Common myeloid progenitor, CD34-positive (primary cell): Measurements from ENCODE around the gene PDE6H.
A peak's percentile ranks its signal among the peaks of the same experiment; 100 is the strongest.

Source experiments
- CTCF ChIA-PET: fragments of 350-600 bp; sonication (Branson Sonifier 250); formaldehyde crosslinking; loops from one replicate; lab custom pipeline; 2021; ENCODE audit warnings: antibody characterized with exemption; lab: Charles Lee
- POLR2A ChIA-PET: fragments of 350-600 bp; sonication (Branson Sonifier 250); formaldehyde crosslinking; loops from one replicate; lab custom pipeline; 2021; ENCODE audit warnings: antibody characterized with exemption; lab: Charles Lee
- DNase-seq, 3 donors: peaks; one replicate each; pipeline versions ENCODE4 v3.0.0 to v3.0.0-alpha.2; 2013
- H3K27ac ChIP-seq, 2 experiments: 1 replicate in 1 of 2; 2 replicates in 1 of 2; pipeline ENCODE4 v1.7.0; 2013; ENCODE audit warnings: inconsistent platforms in 2 of 2, low read length in 2 of 2, mild to moderate bottlenecking in 2 of 2, low read depth in 1 of 2, moderate library complexity in 1 of 2; ENCODE audit not compliant: severe bottlenecking in 2 of 2, insufficient read depth in 1 of 2, poor library complexity in 1 of 2
- H3K27me3 ChIP-seq, 5 experiments: replicated peaks in 2 of 5; 1 replicate in 3 of 5; 2 replicates in 2 of 5; pipeline versions ENCODE4 v1.6.1 to v1.7.0; 2013; ENCODE audit warnings: low read length in 4 of 5, mild to moderate bottlenecking in 2 of 5, moderate library complexity in 2 of 5, inconsistent platforms in 1 of 5; ENCODE audit not compliant: insufficient read depth in 5 of 5, control insufficient read depth in 4 of 5
- H3K36me3 ChIP-seq, 4 experiments: 1 replicate in 2 of 4; 2 replicates in 2 of 4; pipeline versions ENCODE4 v1.6.1 to v1.7.0; 2013; ENCODE audit warnings: low read length in 3 of 4, control low read depth in 1 of 4, mild to moderate bottlenecking in 1 of 4; ENCODE audit not compliant: control insufficient read depth in 4 of 4, insufficient read depth in 4 of 4
- H3K4me1 ChIP-seq, 4 experiments: 1 replicate in 3 of 4; 2 replicates in 1 of 4; pipeline versions ENCODE4 v1.6.1 to v1.7.1; 2013; ENCODE audit warnings: low read length in 3 of 4, mild to moderate bottlenecking in 3 of 4, control low read depth in 1 of 4, inconsistent platforms in 1 of 4, moderate library complexity in 1 of 4; ENCODE audit not compliant: control insufficient read depth in 4 of 4, insufficient read depth in 4 of 4; ENCODE audit errors: control extremely low read depth in 1 of 4
- H3K4me3 ChIP-seq, 7 experiments: 1 replicate in 4 of 7; 2 replicates in 3 of 7; pipeline versions ENCODE4 v1.5.1 to v1.7.0; 2013; ENCODE audit warnings: mild to moderate bottlenecking in 7 of 7, low read length in 6 of 7, moderate library complexity in 6 of 7, inconsistent platforms in 2 of 7, low read depth in 2 of 7, control low read depth in 1 of 7; ENCODE audit not compliant: insufficient read depth in 4 of 7, control insufficient read depth in 1 of 7; ENCODE audit errors: extremely low read depth in 1 of 7
- H3K9me3 ChIP-seq, 5 experiments: 1 replicate in 4 of 5; 2 replicates in 1 of 5; pipeline versions ENCODE4 v1.6.1 to v1.7.1; 2013; ENCODE audit warnings: low read length in 4 of 5, mild to moderate bottlenecking in 2 of 5, inconsistent platforms in 1 of 5, low read depth in 1 of 5, moderate library complexity in 1 of 5; ENCODE audit not compliant: control insufficient read depth in 4 of 5, insufficient read depth in 2 of 5; ENCODE audit errors: control extremely low read depth in 1 of 5
- WGBS: methylation state at CpG from one replicate; pipeline ENCODE4 v1.1.5; 2013; ENCODE audit not compliant: insufficient coverage; 5-methylcytosine and 5-hydroxymethylcytosine counted together

Gene PDE6H

DNA sequence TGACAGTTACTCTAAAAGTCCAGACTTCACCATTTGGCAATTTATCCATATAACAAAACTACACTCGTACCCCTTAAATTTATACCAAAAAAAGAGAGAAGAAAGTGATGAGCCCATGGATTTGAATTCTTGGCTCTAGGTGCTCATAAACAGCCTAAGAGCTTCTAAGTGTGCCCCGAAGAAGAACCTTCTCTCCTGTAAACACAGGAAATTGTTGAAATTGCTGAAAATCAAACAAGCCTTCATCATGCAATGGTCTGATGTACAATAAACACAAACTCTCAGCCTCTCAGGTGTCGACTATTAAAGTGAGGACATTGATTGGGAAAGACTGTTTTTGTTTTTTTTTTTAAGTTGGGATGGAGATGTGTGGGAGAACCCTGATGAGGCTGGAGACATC, 21.8 kb downstream of the PDE6H start:
- peaks cover 4 to 16% (median 10%) of the 10 kb centered on the region in 4 experiments for H3K4me1 ChIP-seq
- peaks cover 0 to 2% (median 0%) of the 10 kb centered on the region in 5 experiments for H3K27me3 ChIP-seq
- H3K4me3 ChIP-seq: no peak overlapping the region
- ChIA-PET POLR2A (no interaction called here), CTCF (interaction anchor here (0.8 to 6.3 kb wide), 14 partner anchors 9 to 365 kb away, joined by 3 to 43 read pairs (median 6); partner anchors contain the start of genes ART4 and ERP27)
- H3K9me3 ChIP-seq: no peaks in the 10 kb centered on the region
- no peak for DNase-seq
- 40% methylated on average over 1 of the region's 3 CpGs for WGBS
- H3K27ac ChIP-seq: no peak overlapping the region
- no peaks in the 10 kb centered on the region for H3K36me3 ChIP-seq

DNA sequence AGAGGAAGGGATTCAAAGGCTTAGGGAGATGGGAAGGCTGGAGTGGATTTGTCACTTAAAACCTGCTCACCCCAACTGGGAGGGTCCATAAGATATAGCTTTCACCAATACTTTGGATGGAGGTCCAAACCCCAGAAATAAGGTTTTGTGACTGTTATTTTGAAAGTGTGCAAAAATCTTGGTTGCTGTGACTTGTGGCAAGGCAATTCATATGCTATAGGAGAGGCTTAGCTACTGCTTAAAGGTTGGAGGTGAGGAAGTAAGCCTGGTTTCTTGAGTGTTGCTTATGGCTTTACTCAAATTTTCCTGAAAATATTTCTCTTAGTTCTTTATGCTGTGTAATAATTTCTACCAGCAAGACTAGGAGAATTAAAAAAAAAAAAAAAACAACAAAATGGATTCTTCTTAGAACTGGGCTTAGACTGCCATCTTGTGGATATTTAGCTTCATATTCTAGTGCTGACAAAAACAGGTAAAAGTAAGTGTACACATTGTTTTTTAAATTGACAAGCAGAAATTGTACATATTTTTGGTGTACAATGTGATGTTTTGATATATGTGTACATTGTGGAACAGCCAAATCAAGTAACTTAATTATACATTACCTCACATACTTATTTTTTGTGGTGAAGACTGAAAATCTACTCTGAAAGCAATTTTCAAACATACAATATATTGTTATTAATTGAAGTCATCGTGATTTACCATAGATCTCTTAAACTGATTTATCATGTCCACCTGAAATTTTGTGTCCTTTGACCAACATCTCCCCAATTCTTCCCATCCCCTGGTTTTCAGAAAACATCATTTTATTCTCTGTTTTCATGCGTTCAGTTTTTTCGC, 23.0 kb downstream of the PDE6H start:
- Histone ChIP-seq H3K27me3 (peaks cover 0 to 4% (median 0%) of the 10 kb centered on the region in 5 experiments), H3K4me1 (peaks cover 2 to 12% (median 7%) of the 10 kb centered on the region in 4 experiments), H3K36me3 (no peaks in the 10 kb centered on the region), H3K27ac (no peak overlapping the region), H3K4me3 (no peak overlapping the region), H3K9me3 (no peaks in the 10 kb centered on the region)
- ChIA-PET CTCF (interaction anchor here (0.5 to 6.3 kb wide), 33 partner anchors 10 to 527 kb away, joined by 3 to 43 read pairs (median 4); partner anchors contain the start of genes ART4 and ERP27), POLR2A (interaction anchor here (0.6 to 1.0 kb wide), 3 partner anchors 32 to 193 kb away, joined by 3 to 4 read pairs (median 3); no protein-coding TSS in a partner anchor)
- DNase-seq: peak; percentile 79 to 91 (median 88)
- WGBS: 67% methylated on average over 1 of the region's 3 CpGs

DNA sequence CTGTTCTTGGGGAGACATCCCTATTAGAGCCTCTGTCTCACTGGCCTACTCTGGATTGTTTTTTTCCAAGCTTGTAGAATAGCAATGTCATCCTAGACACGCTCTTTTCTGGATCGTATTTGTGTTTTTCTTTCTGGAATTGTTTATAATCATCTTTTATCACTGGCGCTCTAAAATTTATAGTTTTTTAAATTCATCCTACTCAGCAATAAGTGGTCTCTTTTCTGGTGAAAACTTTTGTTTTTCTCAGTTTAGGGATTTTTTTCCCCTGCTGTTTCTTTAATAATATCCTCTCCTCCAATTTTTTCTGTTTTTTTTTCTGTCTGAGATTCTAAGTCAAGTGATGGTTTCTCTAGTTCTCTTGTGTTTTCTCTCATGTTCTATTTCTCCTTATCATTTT, 25.2 kb downstream of the PDE6H start:
- H3K27ac ChIP-seq: no peak overlapping the region
- H3K9me3 ChIP-seq: no peaks in the 10 kb centered on the region
- no peaks in the 10 kb centered on the region for H3K36me3 ChIP-seq
- WGBS: no CpG with 5 or more reads among the region's 3 CpGs
- no peak overlapping the region for H3K4me3 ChIP-seq
- no peak for DNase-seq
- peaks cover 0 to 9% (median 4%) of the 10 kb centered on the region in 5 experiments for H3K27me3 ChIP-seq
- ChIA-PET POLR2A (interaction anchor here (0.6 kb wide), 1 partner anchor 1046 kb away, joined by 4 read pairs; no protein-coding TSS in a partner anchor), CTCF (interaction anchor here (6.3 kb wide), 1 partner anchor 154 kb away, joined by 43 read pairs; the partner anchor contains the start of gene ART4)
- H3K4me1 ChIP-seq: peaks cover under 1 to 11% (median 6%) of the 10 kb centered on the region in 4 experiments

DNA sequence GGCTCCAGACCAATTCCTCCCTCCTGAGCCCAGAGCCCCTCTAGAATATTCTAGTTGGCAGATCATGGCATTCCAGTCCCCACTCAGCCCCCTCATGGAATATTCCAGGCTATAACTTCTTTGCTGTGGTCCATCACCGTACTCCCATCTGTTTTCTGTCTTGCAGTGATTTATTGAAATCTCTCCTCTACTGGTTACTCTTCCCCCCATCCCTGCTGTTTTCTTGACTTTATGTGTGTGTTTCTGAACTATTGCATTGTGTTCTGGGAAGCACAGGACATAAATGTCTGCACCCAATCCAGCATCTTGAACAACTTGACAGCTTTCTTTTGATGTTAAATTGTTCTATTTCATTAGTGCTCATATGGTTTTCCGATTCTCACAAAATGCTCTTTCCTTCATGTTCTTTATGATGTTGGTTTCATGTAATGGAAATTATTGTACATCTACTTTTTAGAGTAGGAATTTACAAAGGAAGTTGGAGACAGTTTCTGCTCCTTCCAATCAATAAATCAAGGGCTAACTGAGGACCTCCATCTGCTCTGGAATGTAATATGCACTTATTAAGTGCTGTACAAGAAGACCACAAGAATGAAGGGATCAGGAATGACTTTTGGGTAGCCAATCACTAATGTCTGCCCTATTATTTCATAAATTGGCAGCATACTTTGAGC, 26.3 kb downstream of the PDE6H start:
- no peak overlapping the region for H3K4me3 ChIP-seq
- ChIA-PET CTCF (interaction anchor here (1.0 kb wide), 1 partner anchor 156 kb away, joined by 3 read pairs; the partner anchor contains the start of gene ART4), POLR2A (no interaction called here)
- H3K4me1 ChIP-seq: peaks cover 0 to 6% (median 3%) of the 10 kb centered on the region in 4 experiments
- no peak overlapping the region for H3K27ac ChIP-seq
- DNase-seq: no peak
- H3K9me3 ChIP-seq: no peaks in the 10 kb centered on the region
- peaks cover 0 to 12% (median 4%) of the 10 kb centered on the region in 5 experiments for H3K27me3 ChIP-seq
- no peaks in the 10 kb centered on the region for H3K36me3 ChIP-seq
- no CpG with 5 or more reads among the region's 2 CpGs for WGBS

GRCh38 chr12:14999695-15000365, 27.0 kb downstream of the PDE6H start:
- Histone ChIP-seq H3K4me1 (peaks cover 0 to 6% (median 2%) of the 10 kb centered on the region in 4 experiments), H3K27me3 (peaks cover 0 to 14% (median 4%) of the 10 kb centered on the region in 5 experiments), H3K4me3 (no peak overlapping the region), H3K9me3 (no peaks in the 10 kb centered on the region), H3K36me3 (no peaks in the 10 kb centered on the region), H3K27ac (no peak overlapping the region)
- DNase-seq: peak in 2 of 3 donors; percentile 25 to 34
- ChIA-PET CTCF (interaction anchor here (1.0 to 1.2 kb wide), 2 partner anchors 152 to 157 kb away, joined by 3 to 5 read pairs; partner anchors contain the start of gene ART4), POLR2A (interaction anchor here (0.8 kb wide), 1 partner anchor 669 kb away, joined by 3 read pairs; no protein-coding TSS in a partner anchor)
- WGBS: no CpG with 5 or more reads among the region's 2 CpGs

DNA sequence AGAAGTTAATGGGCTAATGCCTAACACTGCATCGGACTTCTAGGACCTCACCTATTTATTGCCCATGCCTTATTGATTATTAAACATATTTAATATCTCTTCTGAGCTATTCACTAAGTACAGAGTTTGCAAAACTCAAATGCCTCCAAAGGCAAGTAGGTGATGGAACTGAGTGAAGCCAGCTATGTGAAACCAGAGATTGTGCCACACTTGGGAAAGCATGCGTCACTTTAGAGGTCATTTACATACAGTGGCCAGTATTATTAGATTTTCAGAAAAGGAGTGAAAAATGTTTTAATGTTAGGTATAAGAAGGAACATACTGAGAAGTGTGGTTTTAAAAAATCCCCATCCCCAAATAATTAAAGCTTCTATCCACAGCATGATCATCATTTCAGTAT, 27.7 kb downstream of the PDE6H start:
- ChIA-PET CTCF (interaction anchor here (0.7 to 1.4 kb wide), 5 partner anchors 38 to 277 kb away, joined by 3 to 5 read pairs (median 3); partner anchors contain the start of gene ART4), POLR2A (interaction anchor here (0.8 kb wide), 1 partner anchor 670 kb away, joined by 3 read pairs; no protein-coding TSS in a partner anchor)
- H3K36me3 ChIP-seq: no peaks in the 10 kb centered on the region
- H3K9me3 ChIP-seq: no peaks in the 10 kb centered on the region
- H3K27ac ChIP-seq: no peak overlapping the region
- H3K4me3 ChIP-seq: no peak overlapping the region
- peaks cover 0 to 2% (median under 1%) of the 10 kb centered on the region in 4 experiments for H3K4me1 ChIP-seq
- DNase-seq: no peak
- H3K27me3 ChIP-seq: peaks cover 0 to 14% (median 4%) of the 10 kb centered on the region in 5 experiments
- WGBS: 100% methylated on average over 1 of the region's 2 CpGs
